Suppressor macrophage (primary cell): ENCODE results near the gene MARF1.
"Not testable (repeated sequence)": the region's sequence is repeated elsewhere in the genome, so short reads cannot be mapped to it uniquely, and the experiment has no call there.

Source experiments
- DNase-seq, 4 experiments: peaks; one replicate each; pipeline ENCODE4 v3.0.0-alpha.2; 2020 to 2022

The MARF1 gene

DNA sequence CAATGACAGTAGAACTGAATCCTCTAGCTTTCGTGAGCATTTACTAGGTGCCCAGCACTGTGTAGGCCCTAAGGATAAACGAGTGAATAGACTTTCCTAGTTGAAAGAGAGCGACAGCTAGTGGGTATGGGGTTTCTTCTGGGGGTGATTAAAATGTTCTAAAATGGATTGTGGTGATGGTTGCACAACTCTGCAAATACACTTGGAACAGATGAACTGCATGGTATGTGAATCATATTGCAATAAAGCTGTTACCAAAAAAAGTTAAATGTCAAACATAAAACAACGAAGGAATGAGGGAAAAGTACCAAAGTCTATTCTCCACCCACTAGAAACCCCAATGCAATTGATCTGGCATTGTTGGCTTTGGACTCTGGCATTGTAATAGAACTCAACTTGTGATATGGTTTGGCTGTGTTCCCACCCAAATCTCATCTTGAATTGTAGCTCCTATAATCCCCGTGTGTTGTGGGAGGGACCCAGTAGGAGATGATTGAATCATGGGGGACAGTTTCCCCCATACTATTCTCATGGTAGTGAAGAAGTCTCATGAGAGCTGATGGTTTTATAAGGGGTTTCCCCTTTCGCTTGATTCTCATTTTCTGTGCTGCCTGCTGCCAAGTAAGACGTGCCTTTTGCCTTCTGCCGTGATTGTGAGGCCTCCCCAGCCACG is 70.5 kb downstream of the MARF1 start:
- DNase-seq = peak in 3 of 4 experiments; percentile 26 to 50 (median 38)

DNA sequence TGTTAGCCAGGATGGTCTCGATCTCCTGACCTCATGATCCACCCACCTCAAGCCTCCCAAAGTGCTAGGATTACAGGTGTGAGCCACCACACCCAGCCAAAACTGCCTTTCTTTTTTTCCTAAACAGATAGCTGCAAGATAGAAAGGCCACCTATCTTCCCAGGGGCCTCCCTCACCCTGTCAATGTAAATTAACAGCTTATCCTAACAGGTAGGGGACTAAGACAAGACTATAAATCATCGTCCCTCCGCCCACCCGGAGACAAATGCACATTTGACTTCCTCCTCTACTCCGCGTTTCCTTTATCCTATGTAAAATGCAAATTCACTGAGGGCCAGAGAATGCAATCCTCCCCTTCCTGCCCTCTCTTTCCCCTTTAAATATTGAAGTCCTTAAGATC is 71.4 kb downstream of the MARF1 start:
- peak; percentile 37 to 73 (median 54) for DNase-seq

DNA sequence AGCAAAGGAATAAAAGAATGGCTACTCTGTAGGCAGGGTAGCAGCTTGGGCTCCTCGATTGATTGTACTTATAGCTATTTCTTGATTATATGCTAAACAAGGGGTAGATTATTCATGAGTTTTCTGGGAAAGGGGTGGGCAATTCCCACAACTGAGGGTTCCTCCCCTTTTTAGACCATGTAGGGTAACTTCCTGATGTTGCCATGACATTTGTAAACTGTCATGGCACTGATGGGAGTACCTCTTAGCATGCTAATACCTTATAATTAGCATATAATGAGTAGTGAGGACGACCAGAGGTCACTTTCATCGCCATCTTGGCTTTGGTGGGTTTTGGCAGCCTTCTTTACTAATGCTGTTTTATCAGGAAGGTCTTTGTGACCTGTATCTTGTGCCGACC is 72.3 kb downstream of the MARF1 start:
- not testable (repeated sequence) for DNase-seq

DNA sequence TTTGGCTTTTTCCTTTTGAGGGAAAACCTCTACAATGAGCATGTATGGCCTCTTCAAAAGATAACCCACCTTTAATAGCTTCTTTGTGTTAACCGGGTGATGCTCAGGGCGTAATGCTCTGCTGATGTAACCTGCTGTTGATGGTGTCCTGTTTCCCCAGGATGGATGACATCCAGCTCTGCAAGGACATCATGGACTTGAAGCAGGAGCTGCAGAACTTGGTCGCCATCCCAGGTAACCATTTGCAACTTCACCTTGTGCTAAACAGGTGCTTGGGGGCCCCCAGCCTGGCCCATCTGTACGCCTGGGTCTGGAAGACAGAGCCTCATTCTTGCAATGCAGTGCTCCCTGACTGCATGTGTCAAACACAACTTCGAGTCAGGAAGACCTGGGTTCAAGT is 75.1 kb downstream of the MARF1 start:
- no peak for DNase-seq

DNA sequence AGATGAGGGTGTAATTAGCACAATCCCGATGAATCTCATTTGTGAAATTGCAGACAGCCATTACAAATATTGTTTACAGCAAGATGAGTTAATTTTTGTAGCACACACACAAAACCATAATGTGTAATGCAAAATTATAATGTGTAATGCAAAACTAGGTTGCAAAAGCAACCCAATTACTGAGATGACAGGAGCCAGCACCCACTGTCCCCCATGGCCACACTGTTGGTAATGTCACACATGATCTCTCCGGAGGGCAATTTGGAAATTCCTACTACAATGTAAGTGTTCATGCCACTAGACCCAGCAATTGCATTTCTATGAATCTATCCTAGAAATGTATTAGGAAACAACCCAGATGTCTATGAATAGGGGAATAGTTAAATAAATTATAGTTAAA is 76.9 kb downstream of the MARF1 start:
- DNase-seq = peak in 1 of 4 experiments; percentile 17

DNA sequence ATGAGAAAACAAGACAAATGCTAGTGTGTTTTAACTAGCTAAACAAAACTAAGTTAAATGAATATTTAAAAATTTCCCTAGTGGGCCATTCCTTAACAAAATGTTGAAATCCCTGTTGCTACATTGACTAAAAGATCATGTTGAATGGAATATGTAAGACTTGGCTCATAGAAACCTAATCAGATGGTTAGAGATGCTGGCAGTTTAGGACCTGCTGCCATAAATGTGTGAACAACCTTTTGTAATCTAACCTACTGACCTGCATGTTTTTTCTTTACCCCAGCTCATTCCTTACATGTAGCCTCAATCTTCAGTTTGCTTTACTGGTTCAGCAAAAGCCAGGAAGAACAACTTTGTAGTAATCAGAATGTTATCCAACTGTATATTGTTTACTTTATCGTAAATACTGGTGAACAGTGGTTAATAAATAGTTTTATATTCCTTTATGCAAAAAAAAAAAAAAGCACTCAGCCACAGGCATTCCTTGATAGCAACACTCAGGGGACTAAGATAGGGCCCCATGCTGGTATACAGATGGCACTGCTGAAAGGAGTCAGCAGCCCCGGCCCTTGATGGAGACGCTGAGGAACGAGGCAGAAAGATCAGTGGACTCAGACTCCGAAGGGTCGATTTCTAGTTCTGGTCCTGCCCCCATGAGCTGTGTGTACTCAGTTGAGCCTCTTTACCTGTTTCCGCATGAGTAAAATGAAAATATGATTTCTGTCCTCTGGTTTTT is 78.2 kb downstream of the MARF1 start:
- DNase-seq = no peak

DNA sequence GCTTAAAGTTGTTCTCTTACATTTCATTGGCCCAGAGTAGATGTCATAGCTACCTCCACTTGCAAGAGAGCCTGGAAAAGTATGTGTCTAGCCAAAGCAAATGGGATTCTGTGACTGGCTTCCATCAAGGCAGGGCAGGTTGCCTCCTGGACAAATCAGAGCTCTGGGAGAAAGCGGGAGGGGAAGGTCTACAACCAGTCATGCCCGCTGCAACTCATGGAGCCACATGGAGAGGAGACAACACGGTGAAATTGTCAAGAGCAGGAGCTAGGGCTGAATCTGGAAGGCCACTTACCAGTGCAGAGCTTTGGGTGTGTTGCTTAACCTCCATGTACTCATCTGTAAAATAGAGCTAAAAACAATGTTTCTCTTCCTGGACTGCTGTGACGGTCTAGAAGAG is 83.8 kb downstream of the MARF1 start:
- DNase-seq = no peak

DNA sequence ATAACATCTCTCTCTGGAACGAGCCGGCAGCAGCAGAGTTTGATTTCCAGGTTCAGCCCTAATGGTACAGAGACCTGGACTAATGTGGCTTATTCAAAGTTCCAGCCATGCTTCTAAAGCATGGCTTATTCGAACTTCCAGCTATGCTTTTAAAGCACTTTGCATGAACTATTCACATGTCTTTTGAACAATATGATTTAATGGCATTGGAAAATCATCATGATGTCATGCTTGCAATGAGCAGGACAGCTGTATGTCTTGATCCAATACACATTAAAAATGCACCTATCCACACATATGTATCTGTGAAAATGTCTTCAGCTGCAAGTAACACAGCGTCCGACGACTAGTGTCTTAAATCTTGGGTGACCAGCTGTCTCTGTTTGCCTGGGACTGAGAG is 85.7 kb downstream of the MARF1 start:
- DNase-seq = no peak

DNA sequence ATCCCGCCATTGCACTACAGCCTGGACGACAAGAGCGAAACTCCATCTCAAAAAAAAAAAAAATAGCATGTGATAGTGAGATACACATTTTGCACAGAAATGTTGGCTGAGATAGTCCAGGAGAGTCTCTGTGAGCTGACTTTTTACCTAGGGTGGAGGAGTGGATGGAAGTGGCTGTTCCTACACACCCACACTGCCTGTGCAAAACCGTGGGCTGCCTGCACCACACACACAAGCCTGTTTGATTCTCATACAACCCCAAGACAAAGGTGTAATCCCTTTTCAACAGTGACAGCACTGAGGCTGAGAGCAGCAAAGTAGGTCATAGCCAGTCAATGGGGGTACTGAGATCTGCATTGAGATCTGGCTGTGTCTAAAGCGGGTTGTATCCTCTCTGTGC is 86.8 kb downstream of the MARF1 start:
- DNase-seq = peak in 1 of 4 experiments; percentile 13

DNA sequence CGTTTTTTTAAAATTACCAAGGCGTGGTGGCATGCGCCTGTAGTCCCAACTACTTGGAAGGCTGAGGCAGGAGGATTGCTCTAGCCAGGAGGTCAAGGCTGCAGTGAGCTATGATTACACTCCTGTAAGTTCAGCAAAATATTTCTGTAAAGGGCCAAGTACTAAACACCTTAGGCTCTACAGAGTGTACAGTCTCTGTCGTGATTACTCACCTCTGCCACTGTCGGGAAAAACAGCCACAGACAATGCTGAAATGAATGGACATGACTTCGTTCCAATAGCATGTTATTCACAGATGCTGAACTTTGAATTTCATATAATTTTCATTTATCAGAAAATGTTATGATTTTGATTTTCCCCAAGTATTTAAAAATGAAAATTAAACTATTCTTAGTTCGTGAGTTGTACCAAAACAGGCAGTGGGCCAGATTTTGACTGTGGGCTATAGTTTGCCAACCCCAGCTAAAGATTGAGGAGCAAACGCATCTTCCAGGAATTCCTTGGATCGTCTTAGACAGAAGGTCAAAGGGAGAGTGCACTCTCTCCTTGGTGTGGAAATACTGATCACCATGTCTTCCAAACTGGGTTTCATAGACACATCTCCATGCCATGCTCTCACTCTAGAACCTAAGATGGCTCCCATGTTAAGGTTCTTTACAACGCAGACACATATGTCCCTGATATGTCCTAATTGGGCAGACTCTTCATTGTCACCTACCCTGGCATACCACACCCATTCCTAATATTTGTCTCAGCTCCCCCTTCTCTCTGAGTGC is 89.5 kb downstream of the MARF1 start:
- no peak for DNase-seq

DNA sequence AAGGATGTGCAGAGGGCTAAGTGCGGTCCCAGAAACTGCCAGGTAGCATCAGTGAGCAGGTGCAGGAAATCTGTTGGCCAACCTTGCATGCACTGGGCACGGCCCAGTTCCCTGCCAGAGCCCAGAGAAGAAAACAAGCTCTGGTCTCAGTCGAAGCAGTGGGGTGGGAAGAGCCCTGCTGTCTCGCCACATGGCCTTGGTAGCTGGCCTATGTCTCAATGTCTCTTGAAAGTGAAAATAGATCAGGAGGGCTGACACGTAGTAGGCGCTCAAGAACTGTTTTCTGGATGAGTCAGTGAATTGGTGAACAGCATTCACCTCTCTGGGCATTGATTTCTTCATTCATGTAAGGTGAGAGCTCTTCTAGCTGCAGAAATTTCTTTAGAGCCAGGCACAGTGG is 90.4 kb downstream of the MARF1 start:
- DNase-seq = no peak

DNA sequence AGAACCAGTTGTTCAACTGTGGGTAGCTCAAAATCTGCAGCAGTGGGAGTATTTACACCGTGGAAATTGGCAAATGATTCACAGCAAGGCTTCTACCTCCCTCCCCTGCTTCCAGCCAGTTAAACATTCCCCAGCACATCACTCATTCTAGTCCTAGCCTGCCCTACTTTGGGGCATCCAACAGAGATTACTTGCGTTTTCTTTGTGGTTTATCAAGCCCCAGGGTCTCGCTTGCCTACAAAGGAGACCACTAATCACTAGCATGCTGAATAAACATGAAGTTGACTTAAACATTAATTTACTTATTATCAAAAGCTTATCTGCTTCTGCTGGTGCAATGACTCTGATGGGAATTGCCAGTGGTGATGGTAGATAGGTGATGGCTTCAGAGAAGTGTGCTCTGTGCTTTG is 94.5 kb downstream of the MARF1 start:
- DNase-seq = no peak

DNA sequence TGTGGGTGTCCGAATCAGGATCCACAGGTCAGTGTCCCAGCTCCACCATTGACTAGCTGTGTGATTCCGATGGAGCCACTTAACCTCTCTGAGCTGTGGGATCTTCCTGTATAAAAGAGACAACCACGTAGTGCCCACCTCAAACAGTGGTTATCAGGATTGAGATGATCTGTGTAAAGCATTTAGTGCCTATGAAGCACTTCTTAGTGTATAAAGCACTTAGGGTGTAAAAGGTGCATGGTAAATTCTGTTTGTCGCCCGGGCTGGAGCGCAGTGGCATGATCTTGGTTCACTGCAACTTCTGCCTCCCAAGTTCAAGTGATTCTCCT is 95.2 kb downstream of the MARF1 start:
- DNase-seq = no peak

DNA sequence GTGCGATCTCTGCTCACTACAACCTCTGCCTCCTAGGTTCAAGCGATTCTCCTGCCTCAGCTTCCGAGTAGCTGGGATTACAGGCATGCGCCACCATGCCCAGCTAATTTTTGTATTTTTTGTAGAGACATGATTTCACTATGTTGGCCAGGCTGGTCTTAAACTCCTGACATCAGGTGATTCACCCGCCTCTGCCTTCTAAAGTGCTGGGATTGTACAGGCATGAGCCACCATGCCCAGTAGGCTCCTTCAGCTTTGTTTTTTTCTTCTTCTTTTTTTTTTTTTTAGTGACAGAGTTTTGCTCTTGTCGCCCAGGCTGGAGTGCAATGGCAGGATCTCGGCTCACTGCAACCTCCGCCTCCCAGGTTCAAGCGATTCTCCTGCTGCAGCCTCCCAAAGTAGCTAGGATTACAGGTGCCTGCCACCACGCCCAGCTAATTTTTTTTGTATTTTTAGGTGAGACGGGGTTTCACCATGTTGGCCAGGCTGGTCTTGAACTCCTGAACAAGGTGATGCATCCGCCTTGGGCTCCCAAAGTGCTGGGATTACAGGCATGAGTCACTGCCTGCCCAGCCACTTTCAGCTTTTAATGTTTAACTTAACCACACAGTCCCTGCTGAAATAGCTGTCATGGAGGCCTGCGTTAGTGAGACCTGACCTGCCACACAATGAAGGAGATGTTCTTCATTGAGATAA is 95.7 kb downstream of the MARF1 start:
- DNase-seq = not testable (repeated sequence)

DNA sequence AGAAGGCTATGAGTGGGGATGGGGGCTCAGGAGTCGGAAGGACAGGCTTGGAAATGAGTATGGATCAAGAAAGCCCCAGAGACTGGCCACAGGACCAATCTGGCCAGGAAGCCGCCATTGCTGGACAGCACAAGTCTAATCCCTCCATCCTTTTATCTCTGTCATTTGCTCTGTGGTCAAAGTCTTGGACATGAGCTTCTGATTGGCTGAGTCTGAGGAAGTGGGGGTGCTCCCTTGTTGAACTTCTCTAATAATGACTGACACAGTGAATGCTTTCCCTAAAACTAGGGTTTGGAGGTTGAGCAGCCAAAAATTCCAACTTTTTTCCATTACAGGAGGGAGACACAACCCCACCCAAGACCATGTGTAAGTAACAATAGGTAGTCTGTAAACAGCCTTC is 97.4 kb downstream of the MARF1 start:
- DNase-seq = peak in 3 of 4 experiments; percentile 12 to 29 (median 26)

DNA sequence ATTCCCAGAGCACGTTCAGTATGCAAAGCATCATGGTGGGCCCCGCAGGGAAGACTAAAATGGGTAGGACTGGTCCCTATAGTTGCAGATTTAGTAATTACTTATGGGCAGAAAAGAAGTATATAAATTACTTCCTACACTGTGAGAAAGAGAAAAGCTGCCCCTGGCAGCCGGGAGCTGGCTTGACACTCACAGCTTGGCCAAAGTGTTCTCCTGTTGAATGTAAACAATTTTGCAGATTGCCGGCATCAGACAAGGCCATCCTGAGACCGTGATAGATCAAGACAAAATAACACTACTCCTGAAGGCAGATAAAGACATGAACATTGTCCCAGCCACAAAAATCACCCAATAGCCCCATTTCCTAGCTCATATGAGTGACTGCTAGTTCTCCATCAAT is 98.5 kb downstream of the MARF1 start:
- no peak for DNase-seq
